ENCODE results near the gene LCA5L. TPM values are rescaled to one million over a fixed set of nuclear protein-coding genes. Genes with fewer than 3 reads are reported as not detected.

Gene LCA5L
- total and polyA plus RNA-seq, 2 of the 13 experiments (the other 11 are each of a cell fraction or from before 2014, with no cell fraction given), result 0.13 to 0.55 TPM

GRCh38 chr21:39445321-39446269, at the start of gene LCA5L (continued):
- TF ChIP-seq E2F2 (CRISPR knock-in tag; IDR thresholded peaks at IDR 0.05; ENCODE audit: borderline replicate concordance) (0 out of 2 replicates have a peak, but pooled peaks have one; percentile 44), MIER3 (CRISPR knock-in tag; IDR thresholded peaks at IDR 0.05; ENCODE audit: borderline replicate concordance) (no peak), ZNF678 (CRISPR knock-in tag; IDR thresholded peaks at IDR 0.05) (no peak), MZF1 (CRISPR knock-in tag; IDR thresholded peaks at IDR 0.05; ENCODE audit: borderline replicate concordance) (no peak), MXD4 (CRISPR knock-in tag; IDR thresholded peaks at IDR 0.05) (peak; percentile 68), ZNF501 (CRISPR knock-in tag; IDR thresholded peaks at IDR 0.05) (0 out of 2 replicates have a peak, but pooled peaks have one; percentile 41), AGO1 (IDR thresholded peaks at IDR 0.05; ENCODE audit: low read depth, low read length, poor library complexity, severe bottlenecking) (peak; percentile 69), HOXA5 (CRISPR knock-in tag; IDR thresholded peaks at IDR 0.05) (peak; percentile 74), SCMH1 (CRISPR knock-in tag; IDR thresholded peaks at IDR 0.05; ENCODE audit: borderline replicate concordance) (no peak), MYC (CRISPR knock-in tag; IDR thresholded peaks at IDR 0.05; ENCODE audit: borderline replicate concordance) (peak; percentile 44; the same call in 1 of the 2 replicates), ZNF274 (CRISPR knock-in tag; IDR thresholded peaks at IDR 0.05) (peak; percentile 48; the same call in 1 of the 2 replicates), SNAPC2 (CRISPR knock-in tag; IDR thresholded peaks at IDR 0.05) (peak; percentile 53; the same call in 1 of the 2 replicates), ZNF10 (CRISPR knock-in tag; IDR thresholded peaks at IDR 0.05; ENCODE audit: borderline replicate concordance, low read depth) (no peak), SP4 (CRISPR knock-in tag; IDR thresholded peaks at IDR 0.05) (peak; percentile 45), CCAR2 (optimal IDR thresholded peaks at IDR 0.05; ENCODE audit: low read depth, low read length) (no peak), SUZ12 (IDR thresholded peaks at IDR 0.05; ENCODE audit: low read depth, low read length) (peak; percentile 44; the same call in 1 of the 2 replicates), PITX1 (CRISPR knock-in tag; IDR thresholded peaks at IDR 0.05) (0 out of 2 replicates have a peak, but pooled peaks have one; percentile 21), ZFP1 (CRISPR knock-in tag; IDR thresholded peaks at IDR 0.05) (no peak), THYN1 (CRISPR knock-in tag; IDR thresholded peaks at IDR 0.05; ENCODE audit: borderline replicate concordance, low read depth) (no peak)
- TF ChIP-seq, protein P1, sequence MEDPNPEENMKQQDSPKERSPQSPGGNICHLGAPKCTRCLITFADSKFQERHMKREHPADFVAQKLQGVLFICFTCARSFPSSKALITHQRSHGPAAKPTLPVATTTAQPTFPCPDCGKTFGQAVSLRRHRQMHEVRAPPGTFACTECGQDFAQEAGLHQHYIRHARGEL (CRISPR knock-in tag; IDR thresholded peaks at IDR 0.05), result no peak
- TF ChIP-seq, protein P2, sequence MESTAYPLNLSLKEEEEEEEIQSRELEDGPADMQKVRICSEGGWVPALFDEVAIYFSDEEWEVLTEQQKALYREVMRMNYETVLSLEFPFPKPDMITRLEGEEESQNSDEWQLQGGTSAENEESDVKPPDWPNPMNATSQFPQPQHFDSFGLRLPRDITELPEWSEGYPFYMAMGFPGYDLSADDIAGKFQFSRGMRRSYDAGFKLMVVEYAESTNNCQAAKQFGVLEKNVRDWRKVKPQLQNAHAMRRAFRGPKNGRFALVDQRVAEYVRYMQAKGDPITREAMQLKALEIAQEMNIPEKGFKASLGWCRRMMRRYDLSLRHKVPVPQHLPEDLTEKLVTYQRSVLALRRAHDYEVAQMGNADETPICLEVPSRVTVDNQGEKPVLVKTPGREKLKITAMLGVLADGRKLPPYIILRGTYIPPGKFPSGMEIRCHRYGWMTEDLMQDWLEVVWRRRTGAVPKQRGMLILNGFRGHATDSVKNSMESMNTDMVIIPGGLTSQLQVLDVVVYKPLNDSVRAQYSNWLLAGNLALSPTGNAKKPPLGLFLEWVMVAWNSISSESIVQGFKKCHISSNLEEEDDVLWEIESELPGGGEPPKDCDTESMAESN (CRISPR knock-in tag; conservative IDR thresholded peaks at IDR 0.05), result peak; percentile 63
- TF ChIP-seq, protein P3, sequence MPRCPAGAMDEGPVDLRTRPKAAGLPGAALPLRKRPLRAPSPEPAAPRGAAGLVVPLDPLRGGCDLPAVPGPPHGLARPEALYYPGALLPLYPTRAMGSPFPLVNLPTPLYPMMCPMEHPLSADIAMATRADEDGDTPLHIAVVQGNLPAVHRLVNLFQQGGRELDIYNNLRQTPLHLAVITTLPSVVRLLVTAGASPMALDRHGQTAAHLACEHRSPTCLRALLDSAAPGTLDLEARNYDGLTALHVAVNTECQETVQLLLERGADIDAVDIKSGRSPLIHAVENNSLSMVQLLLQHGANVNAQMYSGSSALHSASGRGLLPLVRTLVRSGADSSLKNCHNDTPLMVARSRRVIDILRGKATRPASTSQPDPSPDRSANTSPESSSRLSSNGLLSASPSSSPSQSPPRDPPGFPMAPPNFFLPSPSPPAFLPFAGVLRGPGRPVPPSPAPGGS (CRISPR knock-in tag; IDR thresholded peaks at IDR 0.05), result peak; percentile 63; the same call in 1 of the 2 replicates
- TF ChIP-seq, protein P4, sequence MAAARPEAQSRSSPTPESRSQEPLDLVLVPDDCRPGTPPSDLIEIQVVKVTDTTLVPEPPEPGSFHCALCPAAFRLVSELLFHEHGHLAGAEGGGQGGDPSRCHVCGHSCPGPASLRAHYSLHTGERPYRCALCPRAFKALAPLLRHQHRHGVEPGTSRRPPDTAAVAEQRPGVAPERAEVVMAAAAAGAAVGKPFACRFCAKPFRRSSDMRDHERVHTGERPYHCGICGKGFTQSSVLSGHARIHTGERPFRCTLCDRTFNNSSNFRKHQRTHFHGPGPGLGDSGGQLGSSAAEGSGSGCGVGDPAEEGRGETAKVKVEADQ (CRISPR knock-in tag; IDR thresholded peaks at IDR 0.05; ENCODE audit: borderline replicate concordance), result peak; percentile 47; the same call in 1 of the 2 replicates
